Inflammatory macrophage (primary cell): ENCODE measurements around the gene TMUB1.

Experiments used
- DNase-seq, 2 donors: peaks; one replicate each; pipeline ENCODE4 v3.0.0-alpha.2; 2020 to 2022

The TMUB1 gene

GRCh38 chr7:151085329-151085690, 2.0 kb upstream of the TMUB1 start:
- peak in 1 of 2 donors; percentile 7 for DNase-seq

- no peak for DNase-seq
Observed at GRCh38 chr7:151083824-151084160, 499 bp upstream of the TMUB1 start.

DNA sequence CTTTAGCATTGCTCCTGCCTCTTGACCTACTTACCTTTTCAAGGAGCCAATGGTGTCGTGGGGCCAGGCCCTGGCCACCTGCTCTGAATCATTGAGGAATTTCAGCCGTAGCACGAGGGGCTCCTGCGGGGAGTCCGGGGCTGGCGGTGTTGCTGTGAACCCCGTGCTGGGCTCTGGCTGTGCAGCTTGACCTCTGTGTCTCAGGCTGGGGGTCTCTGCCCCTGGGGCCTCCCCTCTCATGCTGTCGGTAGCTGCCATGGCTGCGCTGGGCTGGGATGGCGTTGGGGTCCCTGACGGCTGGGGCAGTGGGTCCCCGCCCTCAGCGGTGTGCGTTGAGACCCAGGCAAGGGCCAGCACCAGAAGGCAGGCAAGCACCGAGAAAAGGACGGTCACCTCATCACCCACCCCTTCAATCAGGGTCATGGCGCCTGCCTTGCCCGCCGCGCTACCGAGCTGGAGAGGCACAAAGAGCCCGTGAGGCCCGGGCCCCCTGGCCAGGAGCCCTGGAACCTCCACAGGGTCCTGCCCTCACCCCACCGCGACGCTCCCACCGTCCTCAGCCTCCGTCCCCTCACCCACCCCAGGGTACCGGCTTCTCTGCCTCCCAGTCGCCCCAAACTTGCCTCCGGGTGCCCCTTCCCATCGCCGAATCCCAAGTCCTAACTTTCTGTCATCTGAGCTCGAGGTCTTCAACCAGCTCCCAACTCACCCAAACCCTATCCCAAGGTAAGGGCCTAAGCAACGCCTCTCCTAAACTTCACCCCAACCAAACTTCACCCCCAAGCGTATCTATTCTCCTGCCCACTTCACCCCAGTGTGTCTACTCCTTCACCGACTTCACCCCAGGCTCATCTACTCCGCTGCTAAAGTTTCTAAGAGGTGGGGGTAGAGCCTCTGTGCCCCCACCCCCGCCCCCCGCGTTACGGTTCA, 887 bp downstream of the TMUB1 start:
- no peak for DNase-seq

DNA sequence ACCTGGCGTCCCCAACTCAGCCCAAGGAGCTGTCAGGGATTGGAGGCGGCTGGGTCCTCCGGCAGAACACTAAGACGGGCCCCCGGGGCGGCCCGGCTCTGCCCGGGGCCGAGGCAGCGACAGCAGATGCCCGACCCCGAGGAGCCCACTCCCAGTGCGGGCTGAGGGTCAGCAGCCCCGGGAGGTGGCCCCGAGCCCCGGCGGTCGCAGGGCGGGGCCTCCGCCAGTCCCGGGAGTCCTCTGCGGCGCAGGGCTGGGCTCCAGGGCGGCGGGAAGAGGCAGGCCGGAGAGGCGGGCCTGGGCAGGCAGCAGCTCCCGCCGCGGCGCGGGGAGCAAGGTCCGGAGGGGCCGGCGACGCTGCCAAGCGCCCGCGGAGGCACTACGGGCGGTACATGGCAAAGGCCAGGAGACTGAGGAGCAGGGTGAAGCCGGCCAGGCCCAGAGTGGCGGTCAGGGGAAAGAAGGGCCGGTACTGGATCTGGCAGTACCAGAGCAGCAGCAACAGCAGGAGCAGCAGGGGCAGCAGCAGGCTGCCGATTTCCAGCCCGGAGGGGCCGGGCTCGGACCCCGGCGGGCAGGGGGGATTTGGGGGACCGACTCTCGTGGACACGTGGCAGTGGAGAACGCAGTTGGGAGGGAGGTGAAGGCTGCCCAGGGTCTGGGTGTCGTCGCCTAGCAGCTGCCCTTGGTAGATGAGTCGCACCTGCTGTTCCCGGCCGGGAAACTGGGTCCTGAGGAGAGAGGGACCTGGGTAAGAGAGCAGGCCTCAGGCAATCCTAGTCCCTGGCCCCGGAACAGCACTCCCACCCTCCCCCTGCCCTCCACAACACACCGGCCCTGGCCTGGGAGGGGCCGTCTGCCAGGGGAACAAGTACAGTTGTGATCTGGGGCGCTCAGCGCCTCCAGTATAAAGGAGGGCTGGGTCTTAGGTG, 1.9 kb downstream of the TMUB1 start:
- DNase-seq = no peak

DNA sequence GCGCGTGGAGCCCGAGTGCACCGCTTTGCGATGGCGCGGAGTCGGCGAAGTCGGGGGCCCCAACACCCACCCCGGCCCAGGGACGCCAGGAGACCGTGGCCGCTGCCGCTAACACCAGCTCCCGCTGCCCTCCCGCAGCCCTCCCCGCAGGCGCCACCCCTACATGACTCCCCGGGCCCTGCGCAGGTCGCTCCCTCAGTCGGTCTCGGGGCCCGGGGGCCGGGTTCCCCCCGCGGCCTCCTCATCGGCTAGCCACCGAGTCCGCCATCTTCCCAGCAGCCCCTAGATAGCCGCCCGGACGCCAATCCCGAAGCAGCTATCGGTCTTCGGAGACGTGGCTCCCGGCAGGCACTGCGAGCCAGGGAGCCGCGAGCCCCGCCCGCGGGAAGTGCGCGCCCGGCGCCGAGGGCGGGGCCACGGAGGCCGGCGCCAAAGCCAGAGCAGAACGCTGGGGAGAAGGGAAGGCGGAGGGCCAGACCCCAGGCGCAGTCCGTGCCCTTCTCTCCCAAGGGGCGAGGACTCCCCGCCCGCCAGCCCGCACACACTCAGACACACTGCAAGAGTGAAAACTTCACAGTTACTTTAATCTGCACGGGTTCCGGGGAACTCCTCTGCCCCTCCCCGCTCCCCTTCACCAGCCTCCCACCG, 2.6 kb downstream of the TMUB1 start, which contains the start of gene FASTK:
Gene FASTK, minus strand, starts transcription at position 288 of the 648 bp plus-strand sequence. Its CDS starts 43 bp downstream, at position 245.
- peak; percentile 90 to 95 for DNase-seq

GRCh38 chr7:151080067-151080521, 3.2 kb downstream of the TMUB1 start:
- DNase-seq = peak; percentile 19 to 32

DNA sequence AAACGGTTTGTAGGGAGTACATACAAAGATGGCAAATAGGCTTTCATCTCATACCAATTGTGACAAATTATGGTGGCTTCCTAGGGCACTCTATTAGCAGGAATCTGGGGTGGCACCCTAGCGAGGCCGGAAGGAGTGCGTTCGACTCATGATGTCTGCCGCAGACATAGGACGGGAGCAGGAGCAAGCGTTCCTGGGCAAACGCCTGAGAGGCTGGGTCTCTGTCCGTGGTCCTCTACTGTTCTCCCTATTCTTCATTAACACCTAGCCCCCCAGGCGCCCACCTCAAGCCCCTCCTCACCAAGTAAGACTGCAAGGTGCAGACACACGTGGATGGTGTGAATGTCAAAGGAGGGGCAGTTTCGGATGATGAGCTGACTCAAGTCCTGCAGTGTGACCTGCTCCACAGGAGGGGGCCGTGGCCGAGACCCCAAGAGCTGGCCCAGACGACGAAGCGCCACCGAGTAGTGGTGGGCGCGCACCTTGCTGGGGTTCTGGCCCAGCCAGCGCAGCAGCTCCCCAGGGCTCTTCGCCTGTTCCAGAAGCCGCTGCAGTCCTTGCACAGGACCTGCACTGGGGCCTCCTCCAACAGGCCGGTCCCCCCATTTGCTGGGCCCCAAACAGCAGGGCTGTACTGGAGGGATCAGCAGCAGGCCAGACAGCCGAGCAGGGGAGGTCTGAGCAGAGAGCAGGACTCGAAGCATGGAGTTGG, 3.9 kb downstream of the TMUB1 start:
- DNase-seq = no peak

- DNase-seq = no peak
Observed at GRCh38 chr7:151078233-151079040, 4.9 kb downstream of the TMUB1 start.

DNA sequence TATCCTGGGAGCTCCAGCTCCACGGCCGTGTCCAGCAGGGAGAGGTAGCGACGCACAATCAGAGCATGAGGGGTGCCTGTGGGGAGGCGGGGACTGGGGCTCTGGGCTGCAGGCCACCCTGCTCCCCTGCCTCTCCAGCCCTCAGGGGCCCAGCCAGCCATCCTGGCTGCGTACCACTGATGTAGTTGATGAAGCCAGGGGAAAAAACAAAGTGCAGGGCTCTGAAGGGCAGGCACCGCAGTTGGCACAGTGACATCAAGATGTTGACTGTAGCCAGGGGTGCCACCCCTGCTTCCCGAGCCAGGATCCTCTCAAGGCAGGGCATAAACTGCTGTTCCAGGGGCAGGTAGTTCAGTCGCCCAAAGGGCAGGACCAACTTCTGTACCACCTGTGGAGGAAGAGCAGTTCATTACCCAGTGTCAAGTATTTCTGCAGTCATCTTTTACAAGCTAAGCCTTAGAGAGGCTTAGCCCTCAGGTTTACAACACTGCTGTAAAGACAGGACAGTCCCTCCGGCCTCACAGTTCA, 5.5 kb downstream of the TMUB1 start:
- no peak for DNase-seq

DNA sequence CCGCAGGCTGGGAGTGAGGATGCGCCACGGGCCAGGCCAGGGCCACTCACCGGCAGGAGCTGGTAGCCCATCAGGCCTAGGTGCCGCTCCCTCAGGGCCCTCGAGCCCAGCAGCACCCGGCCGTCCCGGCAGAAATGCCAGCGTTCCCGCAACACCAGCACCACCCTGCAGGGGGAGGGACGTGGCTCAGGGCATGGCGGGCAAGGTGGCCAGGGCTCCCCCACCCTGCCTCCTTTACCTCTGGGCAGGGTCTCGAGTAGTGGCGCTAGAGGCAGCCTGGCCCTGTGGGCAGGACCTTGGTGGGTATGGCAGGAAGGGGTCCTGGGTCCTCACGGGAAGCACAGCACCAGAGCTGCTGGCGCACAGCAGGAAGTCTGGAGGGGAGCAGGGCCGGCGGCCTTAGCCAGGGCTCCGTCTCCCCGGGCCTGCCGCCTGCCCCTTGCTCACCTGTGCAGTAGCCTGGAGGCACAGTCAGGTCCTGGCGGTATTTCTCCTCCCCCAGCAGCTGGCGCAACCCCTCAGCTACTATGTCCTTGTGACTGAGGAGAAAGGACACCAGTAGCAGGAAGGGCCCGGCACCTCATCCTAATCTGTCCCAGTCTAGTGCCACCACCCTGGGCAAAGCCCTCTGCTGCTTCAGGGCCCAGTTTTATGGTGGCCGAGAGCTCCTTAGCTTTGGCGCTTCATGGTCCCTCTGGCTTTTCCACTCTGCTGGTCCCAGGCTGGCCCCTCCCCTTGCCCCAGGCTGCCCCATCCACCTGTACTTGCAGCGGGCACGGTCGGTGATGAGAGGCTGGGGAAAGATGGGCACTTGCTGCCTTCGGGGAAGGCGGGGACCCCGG, 6.2 kb downstream of the TMUB1 start:
- DNase-seq = peak in 1 of 2 donors; percentile 16

DNA sequence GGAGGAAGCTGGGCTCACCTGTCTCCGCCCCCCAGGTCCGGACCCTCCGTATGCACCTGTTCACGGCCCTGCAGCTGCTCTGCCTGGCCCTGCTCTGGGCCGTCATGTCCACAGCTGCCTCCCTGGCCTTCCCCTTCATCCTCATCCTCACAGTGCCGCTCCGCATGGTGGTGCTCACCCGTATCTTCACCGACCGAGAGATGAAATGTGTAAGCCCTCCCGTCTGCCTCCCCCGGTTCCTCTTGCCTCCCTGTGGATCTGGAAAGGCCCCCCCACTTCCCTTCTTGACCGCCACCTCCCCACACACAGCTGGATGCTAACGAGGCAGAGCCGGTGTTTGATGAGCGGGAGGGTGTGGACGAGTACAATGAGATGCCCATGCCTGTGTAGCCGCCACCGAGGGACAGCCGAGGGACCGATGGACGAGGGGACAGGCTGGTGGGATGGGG, 7.3 kb downstream of the TMUB1 start:
- DNase-seq = no peak

- no peak for DNase-seq
Observed at GRCh38 chr7:151075662-151075971, 7.7 kb downstream of the TMUB1 start.

DNA sequence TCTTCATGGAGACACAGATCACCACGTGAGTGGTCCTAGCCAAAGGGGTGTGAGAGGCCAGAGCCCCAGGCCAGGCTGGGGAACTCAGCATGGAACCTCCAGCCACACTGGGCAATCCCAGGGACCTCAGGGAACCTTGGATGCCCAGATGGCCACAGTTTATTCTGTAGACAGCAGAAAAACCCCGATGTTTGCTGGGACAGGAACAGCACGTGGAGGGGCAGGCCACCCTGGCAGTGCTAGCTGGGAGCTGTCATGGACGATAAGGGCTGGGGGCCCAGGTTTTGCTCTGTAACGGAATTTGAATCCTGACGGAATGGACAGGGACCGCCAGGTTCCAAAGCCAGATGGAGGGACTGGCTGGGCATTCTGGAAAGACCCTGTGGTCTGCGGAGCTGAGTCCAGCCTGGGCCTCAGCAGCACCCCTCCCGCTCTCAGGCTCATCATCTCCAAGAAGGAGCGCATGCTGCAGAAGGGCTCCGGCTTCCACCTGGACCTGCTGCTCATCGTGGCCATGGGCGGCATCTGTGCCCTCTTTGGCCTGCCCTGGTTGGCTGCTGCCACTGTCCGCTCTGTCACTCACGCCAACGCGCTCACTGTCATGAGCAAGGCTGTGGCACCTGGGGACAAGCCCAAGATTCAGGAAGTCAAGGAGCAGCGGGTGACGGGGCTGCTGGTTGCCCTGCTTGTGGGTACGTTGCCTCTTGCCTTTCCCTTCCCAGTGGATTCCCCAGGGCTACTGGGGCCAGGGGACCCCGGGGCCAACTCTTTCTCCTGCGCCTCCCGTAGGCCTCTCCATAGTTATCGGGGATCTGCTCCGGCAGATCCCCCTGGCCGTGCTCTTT, 8.3 kb downstream of the TMUB1 start:
- no peak for DNase-seq

DNA sequence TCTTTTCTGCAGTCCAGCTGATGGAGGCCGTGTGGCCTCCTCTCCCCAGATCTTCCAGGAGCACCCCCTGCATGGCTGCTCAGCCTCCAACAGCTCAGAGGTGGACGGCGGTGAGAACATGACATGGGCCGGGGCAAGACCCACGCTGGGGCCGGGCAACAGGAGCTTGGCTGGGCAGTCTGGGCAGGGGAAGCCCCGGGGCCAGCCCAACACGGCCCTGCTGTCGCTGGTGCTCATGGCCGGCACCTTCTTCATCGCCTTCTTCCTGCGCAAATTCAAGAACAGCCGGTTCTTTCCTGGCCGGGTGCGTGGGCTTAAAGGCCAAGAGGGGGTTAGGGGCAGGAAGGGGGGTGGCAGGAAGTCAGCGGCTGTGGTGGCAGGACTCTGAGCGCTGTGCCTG, 9.3 kb downstream of the TMUB1 start:
- DNase-seq = no peak

DNA sequence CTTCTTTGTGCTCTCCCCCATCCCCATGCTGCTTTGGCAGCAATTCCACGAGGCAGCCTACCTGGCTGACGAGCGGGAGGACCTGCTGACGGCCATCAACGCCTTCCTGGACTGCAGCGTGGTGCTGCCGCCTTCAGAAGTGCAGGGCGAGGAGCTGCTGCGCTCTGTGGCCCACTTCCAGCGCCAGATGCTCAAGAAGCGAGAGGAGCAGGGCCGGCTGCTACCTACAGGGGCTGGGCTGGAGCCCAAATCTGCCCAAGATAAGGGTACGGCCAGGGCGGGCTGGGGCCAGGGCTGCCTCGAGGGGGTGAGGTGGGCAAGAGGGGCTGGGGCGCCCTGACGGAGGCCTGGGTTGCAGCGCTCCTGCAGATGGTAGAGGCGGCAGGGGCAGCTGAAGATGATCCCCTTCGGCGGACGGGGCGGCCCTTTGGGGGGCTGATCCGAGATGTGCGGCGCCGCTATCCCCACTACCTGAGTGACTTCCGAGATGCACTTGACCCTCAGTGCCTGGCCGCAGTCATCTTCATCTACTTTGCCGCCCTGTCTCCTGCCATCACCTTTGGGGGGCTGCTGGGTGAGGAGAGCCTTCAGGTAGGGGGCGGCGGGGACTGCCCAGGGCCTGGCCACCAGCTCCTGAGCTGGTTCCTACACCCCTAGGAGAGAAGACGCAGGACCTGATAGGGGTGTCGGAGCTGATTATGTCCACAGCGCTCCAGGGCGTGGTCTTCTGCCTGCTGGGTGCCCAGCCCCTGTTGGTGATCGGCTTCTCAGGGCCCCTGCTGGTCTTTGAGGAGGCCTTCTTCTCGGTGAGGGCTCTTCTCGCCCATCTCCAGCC, 12.0 kb downstream of the TMUB1 start:
- no peak for DNase-seq

DNA sequence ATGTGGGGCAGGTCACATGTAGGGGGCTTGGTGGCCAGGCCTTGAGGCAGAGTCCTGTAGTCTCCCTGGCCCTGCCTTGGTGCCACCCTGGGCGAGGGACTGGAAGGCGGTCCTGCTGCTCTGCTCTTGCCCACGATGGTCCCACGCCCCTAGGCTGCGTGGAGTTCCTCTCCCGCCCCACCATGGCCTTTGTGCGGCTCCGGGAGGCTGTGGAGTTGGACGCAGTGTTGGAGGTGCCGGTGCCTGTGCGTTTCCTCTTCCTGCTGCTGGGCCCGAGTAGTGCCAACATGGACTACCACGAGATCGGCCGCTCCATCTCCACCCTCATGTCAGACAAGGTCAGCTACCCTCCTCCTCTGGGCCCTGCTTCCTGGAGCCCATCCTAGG, 12.7 kb downstream of the TMUB1 start:
- DNase-seq = no peak

DNA sequence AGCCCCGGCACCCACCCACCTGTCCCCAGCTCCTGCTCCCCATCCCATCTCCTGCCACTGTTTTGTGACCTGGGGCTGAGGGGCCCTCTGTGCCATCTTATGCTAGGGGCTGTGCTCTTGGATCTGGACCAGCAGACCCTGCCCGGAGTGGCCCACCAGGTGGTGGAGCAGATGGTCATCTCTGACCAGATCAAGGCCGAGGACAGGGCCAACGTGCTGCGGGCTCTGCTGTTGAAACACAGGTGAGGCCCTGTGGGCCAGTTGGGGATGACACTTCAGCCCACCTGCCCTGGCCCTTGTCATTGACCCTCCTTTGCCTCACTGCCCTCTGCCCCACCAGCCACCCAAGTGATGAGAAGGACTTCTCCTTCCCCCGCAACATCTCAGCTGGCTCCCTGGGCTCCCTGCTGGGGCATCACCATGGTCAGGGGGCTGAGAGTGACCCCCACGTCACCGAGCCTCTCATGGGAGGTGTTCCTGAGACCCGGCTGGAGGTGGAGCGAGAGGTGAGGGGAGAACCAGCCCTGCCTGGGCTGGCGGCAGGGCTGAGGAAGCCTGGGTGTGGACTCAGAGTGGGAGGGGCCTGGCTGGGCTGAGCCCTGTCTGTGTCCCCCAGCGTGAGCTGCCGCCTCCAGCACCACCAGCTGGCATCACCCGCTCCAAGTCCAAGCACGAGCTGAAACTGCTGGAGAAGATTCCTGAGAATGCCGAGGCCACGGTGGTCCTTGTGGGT, 13.3 kb downstream of the TMUB1 start:
- no peak for DNase-seq
